ENCODE results near the gene ATP5F1B.

DNA sequence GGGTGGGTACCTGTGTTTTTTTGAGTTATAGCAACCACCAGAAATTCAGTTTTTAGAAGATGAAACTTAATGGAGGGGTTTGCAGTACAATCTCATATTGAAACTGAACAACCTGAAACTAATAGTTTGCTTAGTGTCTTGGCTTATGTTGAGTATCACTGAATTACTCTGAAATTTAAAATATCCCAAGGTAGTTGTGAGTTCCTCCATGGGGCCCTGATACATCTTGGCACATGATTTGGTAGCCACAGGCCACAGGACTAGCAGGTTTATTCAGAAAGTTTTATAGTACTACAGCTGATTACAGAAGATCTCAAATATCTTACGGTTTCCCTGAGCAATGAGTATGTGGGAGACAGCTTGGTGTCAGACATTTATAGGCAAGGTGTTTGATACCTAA is 31.9 kb upstream of the ATP5F1B start:
- TF ChIP-seq, protein P1, sequence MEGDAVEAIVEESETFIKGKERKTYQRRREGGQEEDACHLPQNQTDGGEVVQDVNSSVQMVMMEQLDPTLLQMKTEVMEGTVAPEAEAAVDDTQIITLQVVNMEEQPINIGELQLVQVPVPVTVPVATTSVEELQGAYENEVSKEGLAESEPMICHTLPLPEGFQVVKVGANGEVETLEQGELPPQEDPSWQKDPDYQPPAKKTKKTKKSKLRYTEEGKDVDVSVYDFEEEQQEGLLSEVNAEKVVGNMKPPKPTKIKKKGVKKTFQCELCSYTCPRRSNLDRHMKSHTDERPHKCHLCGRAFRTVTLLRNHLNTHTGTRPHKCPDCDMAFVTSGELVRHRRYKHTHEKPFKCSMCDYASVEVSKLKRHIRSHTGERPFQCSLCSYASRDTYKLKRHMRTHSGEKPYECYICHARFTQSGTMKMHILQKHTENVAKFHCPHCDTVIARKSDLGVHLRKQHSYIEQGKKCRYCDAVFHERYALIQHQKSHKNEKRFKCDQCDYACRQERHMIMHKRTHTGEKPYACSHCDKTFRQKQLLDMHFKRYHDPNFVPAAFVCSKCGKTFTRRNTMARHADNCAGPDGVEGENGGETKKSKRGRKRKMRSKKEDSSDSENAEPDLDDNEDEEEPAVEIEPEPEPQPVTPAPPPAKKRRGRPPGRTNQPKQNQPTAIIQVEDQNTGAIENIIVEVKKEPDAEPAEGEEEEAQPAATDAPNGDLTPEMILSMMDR (conservative IDR thresholded peaks at IDR 0.05 in 1 of 2, IDR thresholded peaks at IDR 0.05 in 1 of 2; ENCODE audit: low read depth in 1 of 2, low read length in 2 of 2), result no peak
- TF ChIP-seq EZH2 (IDR thresholded peaks at IDR 0.05; ENCODE audit: low read length, missing control alignments), result no peak
